Amygdala (tissue), 56 donors: ENCODE data around the gene TTC28.
"Not testable (repeated sequence)": the region's sequence is repeated elsewhere in the genome, so short reads cannot be mapped to it uniquely, and the experiment has no call there.

Source experiments
- DNase-seq, 56 donors: peaks; one replicate each; lab custom pipeline; 2025; lab: John Stamatoyannopoulos, UW

The TTC28 gene

DNA sequence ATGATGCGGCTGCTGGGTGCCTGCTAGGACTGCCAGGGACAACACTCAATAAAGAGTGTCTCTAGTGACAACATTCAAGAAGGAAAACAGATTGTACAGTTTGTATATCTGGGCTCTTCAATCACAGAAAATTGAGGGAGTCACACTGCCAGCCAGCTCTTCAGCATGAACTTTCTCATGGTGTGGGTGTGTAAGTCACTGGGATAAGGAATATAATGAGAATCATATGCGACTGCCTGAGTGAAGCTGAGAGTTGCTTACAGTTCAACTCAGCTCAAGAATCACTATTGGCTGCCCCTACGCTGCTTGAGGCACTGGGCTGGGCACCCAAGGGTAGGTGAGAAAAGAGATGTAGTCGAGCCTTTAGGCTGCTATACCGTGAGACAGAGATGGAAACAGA is 432.5 kb downstream of the TTC28 start:
- peak in 1 of 56 donors; percentile 14 for DNase-seq

GRCh38 chr22:28246397-28246796 is 433.2 kb downstream of the TTC28 start:
- no peak for DNase-seq

DNA sequence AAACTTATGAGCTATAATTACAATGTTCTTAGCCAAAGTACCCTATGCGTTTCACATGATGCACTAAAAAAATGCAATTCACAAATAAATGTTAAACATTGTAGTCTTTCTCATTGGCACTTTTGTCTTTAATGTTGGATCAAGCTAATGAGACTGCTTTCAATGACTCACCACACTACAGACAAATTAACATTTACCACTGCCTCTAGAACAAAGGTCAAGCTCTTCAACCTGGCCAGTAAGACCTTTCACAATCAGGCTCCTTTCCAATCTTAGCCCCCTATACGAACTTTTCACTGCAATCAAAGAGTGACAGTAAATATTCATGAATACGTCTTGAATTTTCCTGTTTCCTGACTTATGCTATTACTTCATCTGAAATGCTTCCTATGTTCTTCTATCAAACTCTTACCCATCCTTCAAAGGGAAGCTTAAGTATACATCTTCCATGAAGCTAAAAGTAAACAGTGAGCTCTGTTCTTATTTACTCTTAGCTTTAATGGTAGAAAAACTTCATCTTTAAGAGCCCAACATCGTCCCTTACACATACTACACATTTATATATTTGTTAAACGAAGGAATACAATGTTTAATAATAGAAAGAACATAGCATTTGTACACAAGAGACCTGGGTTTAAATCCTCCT is 433.9 kb downstream of the TTC28 start:
- no peak for DNase-seq

DNA sequence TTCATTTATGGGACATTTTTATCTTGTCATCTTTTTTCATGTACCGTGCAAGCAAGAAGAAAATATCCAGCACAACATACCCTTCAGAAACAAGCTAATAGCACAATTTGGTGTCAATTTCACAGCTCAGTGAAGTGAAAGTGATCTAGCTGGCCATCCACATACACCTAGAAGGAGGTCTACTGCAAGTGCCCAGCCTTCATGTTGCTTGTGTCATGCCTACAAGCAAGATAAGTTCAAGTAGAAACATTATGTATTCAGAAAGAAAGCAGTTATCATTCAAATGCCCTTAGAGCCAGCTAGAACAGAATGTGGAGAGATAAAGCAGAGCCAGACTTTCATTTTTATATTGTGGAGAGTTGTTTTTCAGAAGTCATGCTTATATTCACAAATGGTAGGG is 434.9 kb downstream of the TTC28 start:
- DNase-seq: no peak

DNA sequence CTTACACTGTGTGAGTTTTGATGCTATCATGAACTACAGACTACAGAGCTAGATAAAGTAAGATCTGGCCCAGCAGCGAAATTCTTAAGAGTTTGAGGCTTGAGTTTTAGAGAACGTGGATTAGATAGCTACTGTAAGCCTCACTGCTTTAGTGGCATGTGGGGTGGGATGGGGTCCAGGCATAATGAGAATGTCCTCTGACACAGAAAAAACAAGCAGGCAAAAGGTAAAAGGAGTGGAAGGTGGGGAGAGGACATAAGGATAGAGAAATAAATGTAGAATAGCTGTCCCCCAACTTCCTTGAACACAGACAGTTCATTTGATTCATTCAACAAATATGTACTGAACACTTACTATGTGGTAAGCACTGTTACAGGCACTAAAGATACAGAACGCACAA is 436.1 kb downstream of the TTC28 start:
- no peak for DNase-seq

GRCh38 chr22:28241656-28242290 is 437.9 kb downstream of the TTC28 start:
- no peak for DNase-seq

GRCh38 chr22:28239941-28240340 is 439.7 kb downstream of the TTC28 start:
- no peak for DNase-seq

DNA sequence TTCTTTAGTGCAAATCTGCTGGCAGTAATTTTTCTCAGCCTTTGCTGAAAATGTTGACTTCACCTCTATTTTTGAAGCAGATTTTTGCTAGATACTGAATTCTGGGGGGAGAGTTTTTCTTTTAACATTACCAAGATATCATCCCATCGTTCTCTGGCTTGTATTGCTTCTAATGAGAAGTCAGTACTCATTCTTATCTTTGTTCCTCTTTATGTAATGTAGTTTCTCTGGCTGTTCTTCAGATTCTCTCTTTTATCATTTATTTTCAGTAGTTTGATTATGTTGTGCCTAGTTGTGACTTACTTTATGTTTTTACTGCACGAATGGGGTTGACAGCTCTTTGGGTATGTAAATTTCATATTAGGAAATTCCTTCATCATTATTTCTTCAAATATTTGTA is 441.9 kb downstream of the TTC28 start:
- DNase-seq: no peak

DNA sequence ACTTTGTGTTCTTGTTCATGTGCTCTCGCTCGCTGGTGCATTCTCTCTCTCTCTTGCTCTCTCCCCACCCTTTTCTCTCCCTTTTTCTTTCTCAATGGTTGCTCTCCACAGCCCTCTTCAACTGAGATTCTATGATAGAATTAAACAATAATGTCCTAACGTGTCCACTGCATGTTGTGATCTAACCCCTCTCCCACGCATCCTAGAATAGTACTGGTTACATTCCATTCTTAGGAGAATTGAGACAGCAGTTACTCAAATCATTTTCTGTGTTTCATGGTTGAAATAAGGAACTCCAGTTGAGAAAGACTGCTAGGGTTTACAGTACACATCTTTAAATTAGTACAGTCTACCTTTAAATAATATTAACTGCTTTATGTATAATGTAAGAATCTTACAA is 442.5 kb downstream of the TTC28 start:
- no peak for DNase-seq

DNA sequence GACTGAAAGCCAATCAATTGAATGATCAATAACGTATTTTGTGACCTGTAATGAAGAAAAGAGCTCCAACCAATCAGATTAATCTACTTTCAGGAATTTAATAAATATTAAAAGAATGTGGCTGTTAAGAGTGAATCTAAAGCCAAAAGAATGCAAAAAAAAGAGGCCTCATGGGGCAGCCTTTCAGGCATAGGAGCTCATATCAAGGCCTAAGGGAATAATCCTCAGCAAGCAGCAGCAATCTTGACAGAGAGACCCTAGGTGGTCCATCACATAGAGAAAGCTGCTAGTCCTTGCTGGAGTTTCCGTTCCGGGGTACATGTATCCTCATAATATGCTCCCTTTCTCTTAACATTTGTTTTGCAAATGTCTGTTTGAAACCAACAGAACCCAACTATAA is 447.4 kb downstream of the TTC28 start:
- DNase-seq: no peak

- DNase-seq: no peak
Observed at GRCh38 chr22:28231441-28231840, 448.2 kb downstream of the TTC28 start.

GRCh38 chr22:28230671-28231070 is 449.0 kb downstream of the TTC28 start:
- DNase-seq: no peak

DNA sequence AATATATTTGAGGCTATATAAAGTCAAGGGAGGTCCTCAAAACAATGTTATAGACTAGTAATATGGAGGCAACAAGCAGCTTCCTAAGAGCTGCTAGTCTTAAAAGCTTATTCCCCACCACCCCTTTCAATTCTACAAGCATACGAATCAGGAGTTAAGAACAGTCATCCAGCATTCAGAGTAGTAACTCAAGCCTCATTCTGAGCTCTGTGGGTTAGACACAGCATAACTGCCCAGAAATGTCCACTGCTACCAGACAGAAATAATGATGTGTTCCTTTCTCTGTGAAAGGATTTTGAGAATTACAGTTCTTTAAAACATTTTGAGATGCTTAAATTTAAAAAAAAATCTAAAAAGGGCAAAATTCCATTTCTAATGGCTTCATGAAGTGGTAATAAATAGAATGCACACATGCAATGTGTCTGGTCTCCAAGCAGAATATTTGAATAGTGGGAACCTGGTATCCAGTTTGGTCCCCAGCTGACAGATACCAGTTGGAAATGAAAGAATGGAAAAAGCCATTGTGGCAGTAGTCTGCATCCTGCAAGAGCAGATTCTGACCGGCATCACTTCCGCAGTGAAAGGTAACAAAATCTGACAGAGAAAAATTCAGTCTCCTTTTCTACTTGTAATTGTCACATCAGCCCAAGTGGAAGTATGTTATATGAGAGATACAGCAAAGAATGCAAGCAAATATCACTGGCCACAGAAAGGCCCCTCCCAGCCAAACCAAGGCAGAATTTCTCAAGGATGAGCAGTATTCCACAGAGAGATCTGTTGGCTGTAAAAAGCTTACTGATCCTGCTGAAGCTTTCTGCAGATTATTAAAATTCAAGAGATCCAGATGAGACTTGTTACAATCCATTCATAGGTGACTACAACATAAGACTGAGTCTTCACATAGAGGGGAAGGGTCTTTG is 449.8 kb downstream of the TTC28 start:
- DNase-seq: no peak

- DNase-seq: no peak
Observed at GRCh38 chr22:28223826-28224225, 455.8 kb downstream of the TTC28 start.

GRCh38 chr22:28222976-28223745 is 456.5 kb downstream of the TTC28 start:
- DNase-seq: peak in 1 of 56 donors; percentile 0

GRCh38 chr22:28222571-28222970 is 457.1 kb downstream of the TTC28 start:
- DNase-seq: no peak

GRCh38 chr22:28222052-28222451 is 457.6 kb downstream of the TTC28 start:
- DNase-seq: no peak

DNA sequence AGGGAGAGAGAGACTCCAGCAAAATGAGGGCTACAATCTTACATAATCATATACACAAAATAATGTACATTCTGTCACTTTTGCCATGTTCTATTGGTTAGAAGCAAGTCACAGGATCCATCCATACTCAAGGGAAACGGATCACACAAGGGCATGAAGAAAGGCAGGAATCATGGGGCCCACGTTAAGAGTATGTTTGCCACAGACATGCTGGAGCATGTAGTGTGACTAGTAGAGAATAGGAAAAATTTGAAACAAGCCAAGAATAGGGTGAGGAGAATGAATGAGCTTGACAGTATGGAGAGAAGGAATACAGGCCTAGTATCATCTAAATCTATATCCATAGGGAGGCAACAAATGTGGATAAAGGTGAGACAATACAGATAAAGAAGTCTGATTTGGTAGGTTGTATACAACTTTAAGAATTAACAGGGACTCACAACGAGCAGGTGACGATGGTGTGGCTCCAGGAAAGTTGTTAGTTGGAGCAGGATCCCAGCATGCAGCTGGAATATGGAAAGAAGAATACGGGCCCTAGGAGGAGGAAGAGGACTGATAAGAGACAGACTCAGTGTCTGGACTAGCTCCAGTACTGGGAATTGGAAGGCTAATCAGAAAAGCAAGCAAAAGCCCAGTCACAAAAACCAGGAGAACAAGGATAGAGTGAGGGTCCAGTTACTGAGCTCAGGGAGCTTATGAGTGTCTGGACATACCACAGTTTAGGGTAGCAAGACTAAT is 458.8 kb downstream of the TTC28 start:
- no peak for DNase-seq

DNA sequence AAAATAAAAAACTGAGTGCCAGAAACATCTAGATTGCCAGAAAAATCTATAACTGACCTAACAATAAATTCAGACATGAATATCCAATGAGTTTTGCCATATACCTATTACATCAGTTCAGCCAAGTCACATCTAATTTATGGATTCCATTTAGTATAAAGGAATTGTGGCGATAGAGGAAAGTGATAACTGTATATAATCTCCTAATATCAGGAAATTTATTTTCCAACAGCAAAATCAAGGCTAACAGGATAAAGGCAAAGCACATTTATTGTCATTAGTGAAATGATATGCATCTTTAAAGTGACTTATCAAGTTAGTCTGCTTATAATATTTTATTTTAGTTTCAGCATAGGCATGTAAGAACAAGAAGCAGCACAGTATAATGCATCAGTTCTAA is 462.4 kb downstream of the TTC28 start:
- no peak for DNase-seq

- DNase-seq: not testable (repeated sequence)
Observed at GRCh38 chr22:28214750-28215149, 464.9 kb downstream of the TTC28 start.
